SJCRH30 (cell line): Measurements from ENCODE around the gene PXYLP1. TPM values are rescaled to one million over a fixed set of nuclear protein-coding genes. Genes with fewer than 3 reads are reported as not detected.
"Not testable (repeated sequence)": the region's sequence is repeated elsewhere in the genome, so short reads cannot be mapped to it uniquely, and the experiment has no call there.

Experiments used
- DNase-seq, 2 experiments: peaks; one replicate each; pipeline ENCODE4 v3.0.0-alpha.2; 2015 to 2020
- H3K27ac ChIP-seq: fragments of 250-450 bp; sonication (Bioruptor Pico); 2 replicates; pipeline ENCODE4 v1.5.1; 2020; ENCODE audit warnings: mild to moderate bottlenecking, moderate library complexity
- H3K27me3 ChIP-seq: fragments of 250-450 bp; sonication (Bioruptor Pico); 2 replicates; pipeline ENCODE4 v1.5.1; 2020; ENCODE audit warnings: mild to moderate bottlenecking, moderate library complexity
- H3K36me3 ChIP-seq: fragments of 250-450 bp; sonication (Bioruptor Pico); 2 replicates; pipeline ENCODE4 v1.5.1; 2020; ENCODE audit warnings: mild to moderate bottlenecking, moderate library complexity
- H3K4me1 ChIP-seq: fragments of 250-450 bp; sonication (Bioruptor Pico); 2 replicates; pipeline ENCODE4 v1.5.1; 2020; ENCODE audit warnings: mild to moderate bottlenecking, moderate library complexity
- H3K4me3 ChIP-seq: fragments of 250-450 bp; sonication (Bioruptor Pico); 2 replicates; pipeline ENCODE4 v1.5.1; 2020; ENCODE audit warnings: mild to moderate bottlenecking, moderate library complexity
- H3K9me3 ChIP-seq: fragments of 250-450 bp; sonication (Bioruptor Pico); replicated peaks from 2 replicates; pipeline ENCODE4 v1.5.1; 2020; ENCODE audit warnings: mild to moderate bottlenecking, moderate library complexity
- total RNA-seq: library from RNA; depleted of rRNA; stranded (reverse); fragments of >200 nt; shearing (Covaris generic); gene quantifications from 2 replicates; pipeline ENCODE4 v1.2.3, GENCODE V29; 2014; rRNA removed

The PXYLP1 gene, protein sequence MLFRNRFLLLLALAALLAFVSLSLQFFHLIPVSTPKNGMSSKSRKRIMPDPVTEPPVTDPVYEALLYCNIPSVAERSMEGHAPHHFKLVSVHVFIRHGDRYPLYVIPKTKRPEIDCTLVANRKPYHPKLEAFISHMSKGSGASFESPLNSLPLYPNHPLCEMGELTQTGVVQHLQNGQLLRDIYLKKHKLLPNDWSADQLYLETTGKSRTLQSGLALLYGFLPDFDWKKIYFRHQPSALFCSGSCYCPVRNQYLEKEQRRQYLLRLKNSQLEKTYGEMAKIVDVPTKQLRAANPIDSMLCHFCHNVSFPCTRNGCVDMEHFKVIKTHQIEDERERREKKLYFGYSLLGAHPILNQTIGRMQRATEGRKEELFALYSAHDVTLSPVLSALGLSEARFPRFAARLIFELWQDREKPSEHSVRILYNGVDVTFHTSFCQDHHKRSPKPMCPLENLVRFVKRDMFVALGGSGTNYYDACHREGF
- total RNA-seq = 21.4 and 24.9 TPM in 2 replicates

GRCh38 chr3:141231101-141231951 is at the start of gene PXYLP1:
Gene PXYLP1 (plus strand): TSS chr3:141231825. CDS start chr3:141260176, 28,351 bp downstream.
- DNase-seq = peak; percentile 92
- peak within 1 kb of the TSS; percentile 86 for H3K4me3 ChIP-seq
- H3K27ac ChIP-seq = peak within 1 kb of the TSS; percentile 73
- H3K36me3 ChIP-seq = no peaks in the 10 kb centered on the region
- peaks cover 26% of the 10 kb centered on the region; the same call in 1 of the 2 replicates for H3K4me1 ChIP-seq
- no peaks in the 10 kb centered on the region for H3K27me3 ChIP-seq
- no peaks in the 10 kb centered on the region for H3K9me3 ChIP-seq

- no peaks in the 10 kb centered on the region for H3K4me1 ChIP-seq
- no peak for DNase-seq
- no peak overlapping the region for H3K27ac ChIP-seq
- peaks cover 5% of the 10 kb centered on the region; the same call in 1 of the 2 replicates for H3K9me3 ChIP-seq
- no peaks in the 10 kb centered on the region for H3K36me3 ChIP-seq
- no peak overlapping the region for H3K4me3 ChIP-seq
- H3K27me3 ChIP-seq = no peaks in the 10 kb centered on the region
Measured at GRCh38 chr3:141183606-141184005, 48.0 kb upstream of the PXYLP1 start.

GRCh38 chr3:141184430-141184829 is 47.2 kb upstream of the PXYLP1 start:
- peaks cover 5% of the 10 kb centered on the region; the same call in 1 of the 2 replicates for H3K9me3 ChIP-seq
- no peak overlapping the region for H3K4me3 ChIP-seq
- peak; percentile 34 to 64 for DNase-seq

DNA sequence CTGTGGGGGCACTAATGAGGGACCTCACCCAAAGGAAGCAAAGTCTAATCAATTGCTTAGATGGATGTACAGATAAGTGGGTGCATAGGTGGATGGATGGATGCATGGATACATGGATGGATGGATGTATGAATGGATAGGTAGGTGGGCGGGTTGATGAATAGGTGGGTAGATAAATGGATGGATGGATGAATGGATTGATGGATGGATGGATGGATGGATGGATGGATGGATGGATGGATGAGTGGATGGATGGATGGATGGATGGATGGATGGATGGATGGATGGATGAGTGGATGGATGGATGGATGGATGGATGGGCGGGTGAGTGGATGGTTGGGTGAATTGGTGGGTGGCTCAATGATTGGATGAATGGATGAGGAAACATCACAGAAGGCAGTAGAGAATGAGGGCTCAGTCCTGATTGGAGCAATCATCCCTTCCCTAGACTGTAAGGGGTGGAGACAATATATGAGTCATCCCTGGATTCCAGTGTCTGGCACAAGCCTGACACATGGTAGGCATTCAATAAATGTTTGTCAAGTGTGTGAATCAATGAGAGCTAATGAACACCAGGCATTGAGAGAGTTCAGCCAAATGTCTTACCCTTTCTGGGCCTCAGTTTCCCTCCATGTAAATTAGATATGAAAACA is 40.4 kb upstream of the PXYLP1 start:
- Histone ChIP-seq H3K36me3 (no peaks in the 10 kb centered on the region), H3K4me1 (peaks cover 4% of the 10 kb centered on the region), H3K9me3 (0 out of 2 replicates have a peak, but pooled peaks cover 4% of the 10 kb centered on the region), H3K4me3 (no peak overlapping the region), H3K27me3 (no peaks in the 10 kb centered on the region), H3K27ac (no peak overlapping the region)
- DNase-seq = peak in 1 of 2 experiments; percentile 26

More at GRCh38 chr3:141184430-141184829, 47.2 kb upstream of the PXYLP1 start:
- no peaks in the 10 kb centered on the region for H3K36me3 ChIP-seq
- H3K4me1 ChIP-seq = no peaks in the 10 kb centered on the region
- no peaks in the 10 kb centered on the region for H3K27me3 ChIP-seq
- H3K27ac ChIP-seq = no peak overlapping the region

DNA sequence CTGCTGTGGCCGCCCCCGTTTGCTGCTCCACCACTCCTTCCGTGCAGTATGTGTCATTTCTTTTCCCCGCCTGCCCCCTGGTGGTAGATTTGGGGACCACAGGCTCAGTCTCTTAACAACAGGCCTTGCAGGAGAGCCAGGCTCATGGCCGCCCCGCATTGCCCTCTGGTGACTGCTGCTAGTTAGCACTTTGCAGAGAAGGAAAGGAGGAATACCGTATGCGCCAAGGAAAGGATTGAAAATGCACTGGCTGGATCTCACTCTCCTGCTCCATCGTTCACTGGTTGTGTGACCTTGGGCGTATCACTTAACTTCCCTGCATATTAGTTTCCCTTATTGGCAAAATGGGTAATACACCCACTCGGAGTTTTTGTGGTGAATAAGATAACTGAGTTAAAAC is 39.3 kb upstream of the PXYLP1 start:
- Histone ChIP-seq H3K27ac (no peak overlapping the region), H3K27me3 (no peaks in the 10 kb centered on the region), H3K9me3 (0 out of 2 replicates have a peak, but pooled peaks cover 4% of the 10 kb centered on the region), H3K4me3 (no peak overlapping the region), H3K4me1 (peaks cover 4% of the 10 kb centered on the region), H3K36me3 (no peaks in the 10 kb centered on the region)
- peak; percentile 96 to 99 for DNase-seq

- Histone ChIP-seq H3K4me3 (no peak overlapping the region), H3K4me1 (peaks cover 4% of the 10 kb centered on the region), H3K27me3 (no peaks in the 10 kb centered on the region), H3K9me3 (0 out of 2 replicates have a peak, but pooled peaks cover 4% of the 10 kb centered on the region), H3K27ac (no peak overlapping the region), H3K36me3 (no peaks in the 10 kb centered on the region)
- no peak for DNase-seq
Measured at GRCh38 chr3:141193066-141193830, 38.4 kb upstream of the PXYLP1 start.

DNA sequence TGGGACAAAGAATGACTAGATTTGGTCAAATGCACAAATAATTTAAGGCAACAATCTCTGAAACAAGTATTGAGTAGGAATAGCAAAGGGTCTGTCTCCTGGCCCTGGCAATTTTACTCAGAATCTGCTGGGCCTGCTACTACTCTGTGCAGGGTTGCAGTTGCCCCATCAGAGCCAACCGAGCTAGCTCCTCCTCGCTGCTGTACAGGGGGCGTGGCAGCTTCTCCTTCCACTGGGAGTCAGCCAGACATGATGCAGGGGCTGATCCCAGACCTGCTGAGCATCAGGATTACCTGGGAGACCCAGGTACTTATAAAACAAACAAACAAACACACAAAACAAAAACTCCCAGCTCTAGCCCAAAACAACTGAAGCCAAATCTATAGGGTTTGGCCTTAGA is 30.5 kb upstream of the PXYLP1 start:
- no peak overlapping the region for H3K4me3 ChIP-seq
- no peaks in the 10 kb centered on the region for H3K9me3 ChIP-seq
- no peaks in the 10 kb centered on the region for H3K27me3 ChIP-seq
- H3K36me3 ChIP-seq = no peaks in the 10 kb centered on the region
- DNase-seq = no peak
- H3K27ac ChIP-seq = no peak overlapping the region
- H3K4me1 ChIP-seq = no peaks in the 10 kb centered on the region

- Histone ChIP-seq H3K4me3 (no peak overlapping the region), H3K4me1 (no peaks in the 10 kb centered on the region), H3K36me3 (no peaks in the 10 kb centered on the region), H3K9me3 (no peaks in the 10 kb centered on the region), H3K27me3 (no peaks in the 10 kb centered on the region), H3K27ac (no peak overlapping the region)
- DNase-seq = no peak
Measured at GRCh38 chr3:141202682-141203081, 28.9 kb upstream of the PXYLP1 start.

DNA sequence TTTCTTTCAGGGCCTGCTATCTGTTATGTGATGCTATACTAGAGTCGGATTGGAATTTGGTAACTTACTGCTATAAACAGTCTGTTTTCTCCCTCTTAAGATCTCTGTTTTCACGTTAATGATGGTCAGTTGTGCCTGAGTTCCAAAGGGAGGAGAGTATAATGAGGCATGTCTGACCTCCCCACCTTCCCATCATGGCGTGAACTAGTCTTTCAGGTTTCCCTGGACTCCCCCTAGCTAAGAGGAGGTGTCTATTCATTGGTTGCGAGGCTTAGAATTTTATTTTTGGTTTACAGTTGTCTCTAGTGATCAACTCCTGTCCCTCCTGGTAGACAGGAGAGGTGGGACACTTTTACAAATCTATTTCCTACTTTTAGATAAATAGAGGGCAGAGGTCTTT is 27.8 kb upstream of the PXYLP1 start:
- Histone ChIP-seq H3K9me3 (no peaks in the 10 kb centered on the region), H3K36me3 (no peaks in the 10 kb centered on the region), H3K4me1 (no peaks in the 10 kb centered on the region), H3K27ac (no peak overlapping the region), H3K27me3 (no peaks in the 10 kb centered on the region), H3K4me3 (no peak overlapping the region)
- DNase-seq = no peak

GRCh38 chr3:141204343-141204742 is 27.3 kb upstream of the PXYLP1 start:
- Histone ChIP-seq H3K27ac (no peak overlapping the region), H3K4me3 (no peak overlapping the region), H3K9me3 (no peaks in the 10 kb centered on the region), H3K27me3 (no peaks in the 10 kb centered on the region), H3K4me1 (no peaks in the 10 kb centered on the region), H3K36me3 (no peaks in the 10 kb centered on the region)
- DNase-seq = no peak

DNA sequence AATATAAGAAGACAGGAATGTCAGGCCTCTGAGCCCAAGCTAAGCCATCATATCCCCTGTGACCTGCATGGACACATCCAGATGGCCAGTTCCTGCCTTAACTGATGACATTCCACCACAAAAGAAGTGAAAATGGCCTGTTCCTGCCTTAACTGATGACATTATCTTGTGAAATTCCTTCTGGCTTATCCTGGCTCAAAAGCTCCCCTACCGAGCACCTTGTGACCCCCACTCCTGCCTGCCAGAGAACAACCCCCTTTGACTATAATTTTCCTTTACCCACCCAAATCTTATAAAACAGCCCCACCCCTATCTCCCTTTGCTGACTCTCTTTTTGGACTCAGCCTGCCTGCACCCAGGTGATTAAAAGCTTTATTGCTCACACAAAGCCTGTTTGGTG is 20.3 kb upstream of the PXYLP1 start:
- H3K27ac ChIP-seq, H3K9me3 ChIP-seq, DNase-seq, H3K36me3 ChIP-seq, H3K4me1 ChIP-seq, H3K27me3 ChIP-seq, H3K4me3 ChIP-seq: not testable (repeated sequence)

- Histone ChIP-seq H3K27me3 (no peaks in the 10 kb centered on the region), H3K27ac (no peak overlapping the region), H3K36me3 (no peaks in the 10 kb centered on the region)
Measured at GRCh38 chr3:141212101-141212500, 19.5 kb upstream of the PXYLP1 start.

GRCh38 chr3:141212555-141212954 is 19.1 kb upstream of the PXYLP1 start:
- no peak for DNase-seq
- Histone ChIP-seq H3K4me3 (no peak overlapping the region), H3K27ac (no peak overlapping the region), H3K27me3 (no peaks in the 10 kb centered on the region), H3K36me3 (no peaks in the 10 kb centered on the region), H3K4me1 (no peaks in the 10 kb centered on the region), H3K9me3 (0 out of 2 replicates have a peak, but pooled peaks cover 3% of the 10 kb centered on the region)

More at GRCh38 chr3:141212101-141212500, 19.5 kb upstream of the PXYLP1 start:
- no peak for DNase-seq
- Histone ChIP-seq H3K4me3 (no peak overlapping the region), H3K4me1 (no peaks in the 10 kb centered on the region), H3K9me3 (0 out of 2 replicates have a peak, but pooled peaks cover 3% of the 10 kb centered on the region)

DNA sequence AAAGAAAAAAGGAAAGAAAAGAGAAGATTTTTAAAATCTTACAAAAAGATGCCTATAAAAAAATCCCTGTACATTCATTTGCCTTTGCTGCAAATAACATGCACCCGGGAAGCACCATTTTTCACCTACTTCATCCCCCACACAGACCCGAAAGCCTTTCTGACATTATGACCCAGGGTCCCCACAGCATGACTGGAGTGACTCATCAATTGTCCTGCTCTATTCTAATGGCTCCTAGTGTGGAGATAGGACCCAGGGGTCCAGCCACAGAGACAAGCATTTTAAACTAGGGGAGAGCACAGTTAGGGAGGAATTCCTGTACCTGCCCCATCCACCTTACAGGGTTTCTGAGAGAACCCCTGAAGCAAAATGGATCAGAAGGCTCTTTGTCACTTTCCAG is 14.7 kb upstream of the PXYLP1 start:
- 0 out of 2 replicates have a peak, but pooled peaks cover 3% of the 10 kb centered on the region for H3K9me3 ChIP-seq
- H3K27ac ChIP-seq = no peak overlapping the region
- no peak for DNase-seq
- H3K4me3 ChIP-seq = no peak overlapping the region
- H3K4me1 ChIP-seq = no peaks in the 10 kb centered on the region
- no peaks in the 10 kb centered on the region for H3K36me3 ChIP-seq
- H3K27me3 ChIP-seq = no peaks in the 10 kb centered on the region
